SH-SY5Y (cell line): Measurements from ENCODE around the gene GRAMD2B.

Source experiments
- GATA2 ChIP-seq: IDR thresholded peaks from 2 replicates; pipeline ENCODE4 v1.6.1; 2011; ENCODE audit warnings: mild to moderate bottlenecking, low read depth, low read length
- GATA3 ChIP-seq: IDR thresholded peaks from 2 replicates; pipeline ENCODE4 v1.6.1; 2011; ENCODE audit warnings: low read depth, mild to moderate bottlenecking, low read length, moderate library complexity

Gene GRAMD2B

DNA sequence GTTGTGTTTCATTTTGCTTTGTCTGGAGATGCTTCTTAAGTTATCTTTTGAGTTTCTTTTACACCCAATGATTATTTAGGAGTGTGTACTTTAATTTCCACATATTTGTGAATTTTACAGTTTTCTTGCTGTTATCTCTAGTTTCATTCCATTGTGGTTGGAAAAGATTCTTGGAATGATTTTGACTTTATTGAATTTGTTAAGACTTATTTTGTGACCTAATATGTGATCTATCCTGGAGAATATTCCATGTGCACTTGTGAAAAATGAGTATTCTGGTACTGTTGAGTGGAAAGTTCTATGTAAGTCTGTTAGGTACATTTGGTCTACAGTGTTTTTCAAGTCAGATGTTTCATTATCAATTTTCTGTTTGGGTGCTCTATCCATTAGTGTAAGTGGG, 24.4 kb upstream of the GRAMD2B start:
- TF ChIP-seq GATA3 (no peak), GATA2 (no peak)

DNA sequence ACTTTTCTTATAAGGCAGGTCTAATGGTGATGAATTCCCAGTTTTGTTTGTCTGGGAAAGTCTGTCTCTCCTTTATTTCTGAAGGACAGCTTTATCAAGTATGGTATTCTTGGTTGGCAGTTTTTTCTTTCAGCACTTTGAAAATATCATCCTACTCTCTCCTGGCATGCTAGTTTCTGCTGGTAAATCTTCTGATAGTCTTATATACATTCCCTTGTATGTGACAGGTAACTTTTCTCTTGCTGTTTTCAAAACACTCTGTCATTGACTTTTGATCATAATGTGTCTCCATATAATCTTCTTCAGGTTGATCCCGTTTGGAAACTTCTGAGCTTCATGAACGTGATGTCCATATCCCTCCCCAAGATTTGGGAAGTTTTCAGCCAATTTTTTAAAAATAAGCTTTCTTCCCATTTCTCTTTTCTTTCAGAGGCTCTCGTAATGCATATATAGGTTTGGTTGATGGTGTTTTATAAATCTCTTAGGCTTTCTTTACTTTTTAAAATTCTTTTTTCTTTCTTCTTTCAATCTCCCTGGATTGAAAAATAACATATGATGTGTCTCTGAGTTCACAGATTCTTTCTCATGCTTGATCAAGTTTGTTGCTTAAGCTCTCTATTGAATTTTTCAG, 22.5 kb upstream of the GRAMD2B start:
- TF ChIP-seq GATA2: no peak
- TF ChIP-seq GATA3: no peak

DNA sequence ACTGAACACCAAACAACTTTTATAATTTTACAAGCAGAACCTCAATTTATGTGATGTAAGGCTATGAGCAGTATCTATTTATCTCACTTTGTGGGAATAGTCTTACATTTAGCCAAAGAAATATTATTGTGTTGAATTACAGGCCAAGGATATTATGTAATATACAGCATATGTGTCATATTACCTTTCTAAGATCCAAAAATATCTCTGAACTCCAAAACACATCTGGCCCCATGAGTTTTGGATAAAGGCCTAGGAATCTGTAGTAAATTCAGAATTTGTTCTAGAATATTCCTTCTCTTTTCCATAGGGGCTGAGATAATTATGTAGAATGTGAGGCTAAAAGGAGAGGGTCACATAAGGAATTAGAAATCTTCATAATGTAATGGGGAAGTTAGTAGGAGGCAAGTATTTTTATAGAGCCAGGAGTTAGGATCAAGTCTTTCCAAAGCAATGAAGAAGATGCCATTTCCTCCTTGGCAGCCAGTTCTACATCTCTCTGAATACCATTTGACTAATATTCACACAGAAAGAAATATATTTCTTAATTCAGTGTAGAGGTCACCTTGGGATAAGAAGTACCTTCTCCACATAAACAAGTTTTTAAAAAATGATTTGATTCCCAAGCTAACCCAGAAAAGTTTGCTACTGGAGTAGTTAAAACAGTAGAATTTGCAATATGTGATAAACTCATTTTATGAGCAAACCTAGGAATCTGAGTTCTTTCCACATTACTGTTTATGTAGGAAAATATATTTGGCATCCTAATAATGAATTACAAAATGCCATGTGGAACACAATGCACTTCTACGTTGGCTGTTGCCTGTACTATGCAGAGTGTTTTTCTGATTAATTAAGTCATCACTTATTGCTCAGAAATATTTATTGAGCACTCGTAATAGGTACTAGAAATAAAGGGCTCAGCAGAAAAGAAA, 20.3 kb upstream of the GRAMD2B start:
- TF ChIP-seq GATA2 (no peak), GATA3 (no peak)

DNA sequence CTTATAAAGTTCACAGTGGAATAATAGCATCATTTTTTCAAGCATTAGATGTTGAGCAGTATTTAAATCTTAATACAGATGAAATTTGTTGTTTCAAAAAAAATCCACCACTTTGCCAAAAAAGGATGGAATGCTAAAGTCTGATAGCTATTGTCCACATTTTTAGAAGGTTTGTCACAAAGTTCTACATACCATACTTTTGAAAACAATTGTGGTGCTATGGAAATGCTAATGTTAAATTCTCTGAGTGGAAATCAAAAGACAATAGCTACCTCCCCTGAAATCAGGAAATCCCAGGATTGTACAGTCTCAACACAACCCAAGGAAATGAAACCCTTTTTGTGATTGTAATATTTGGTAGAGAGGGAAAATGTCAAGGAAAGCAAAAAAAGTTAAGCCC, 19.3 kb upstream of the GRAMD2B start:
- TF ChIP-seq GATA2 (no peak), GATA3 (no peak)

DNA sequence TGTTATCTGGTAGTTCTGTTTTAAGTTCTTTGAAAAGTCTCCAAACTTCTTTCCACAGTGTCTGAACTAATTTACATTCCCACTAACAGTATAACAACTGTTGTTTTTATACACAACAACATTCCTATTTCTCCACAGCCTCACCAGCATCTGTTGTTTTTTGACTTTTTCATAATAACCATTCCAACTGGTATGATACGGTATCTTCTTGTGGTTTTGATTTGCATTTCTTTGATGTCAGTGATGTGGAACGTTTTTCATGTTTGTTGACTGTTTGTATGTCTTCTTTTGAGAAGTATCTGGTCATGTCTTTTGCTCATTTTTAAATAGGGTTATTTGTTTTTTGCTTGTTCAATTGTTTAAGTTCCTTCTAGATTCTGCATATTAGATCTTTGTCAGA, 12.6 kb upstream of the GRAMD2B start:
- no peak for TF ChIP-seq GATA3
- TF ChIP-seq GATA2: no peak

DNA sequence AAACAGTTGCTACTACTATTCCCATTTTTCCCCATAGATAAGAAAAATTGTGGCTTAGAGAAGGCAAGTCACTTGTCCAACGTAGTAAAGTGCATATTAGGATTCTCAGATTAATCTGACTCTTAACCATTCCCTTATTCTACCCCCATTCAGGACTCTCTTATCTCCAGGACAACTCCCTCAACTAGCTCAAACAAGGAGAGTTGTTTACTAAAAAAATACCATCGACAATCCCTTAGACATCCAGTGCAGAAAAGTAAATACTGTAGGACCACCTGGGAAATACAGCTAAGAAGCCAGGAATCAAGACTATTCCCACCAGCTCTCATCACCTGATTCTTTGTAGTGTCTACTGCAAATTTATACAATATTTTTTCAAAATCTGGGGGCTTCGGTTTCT, 9.4 kb upstream of the GRAMD2B start:
- no peak for TF ChIP-seq GATA2
- no peak for TF ChIP-seq GATA3

DNA sequence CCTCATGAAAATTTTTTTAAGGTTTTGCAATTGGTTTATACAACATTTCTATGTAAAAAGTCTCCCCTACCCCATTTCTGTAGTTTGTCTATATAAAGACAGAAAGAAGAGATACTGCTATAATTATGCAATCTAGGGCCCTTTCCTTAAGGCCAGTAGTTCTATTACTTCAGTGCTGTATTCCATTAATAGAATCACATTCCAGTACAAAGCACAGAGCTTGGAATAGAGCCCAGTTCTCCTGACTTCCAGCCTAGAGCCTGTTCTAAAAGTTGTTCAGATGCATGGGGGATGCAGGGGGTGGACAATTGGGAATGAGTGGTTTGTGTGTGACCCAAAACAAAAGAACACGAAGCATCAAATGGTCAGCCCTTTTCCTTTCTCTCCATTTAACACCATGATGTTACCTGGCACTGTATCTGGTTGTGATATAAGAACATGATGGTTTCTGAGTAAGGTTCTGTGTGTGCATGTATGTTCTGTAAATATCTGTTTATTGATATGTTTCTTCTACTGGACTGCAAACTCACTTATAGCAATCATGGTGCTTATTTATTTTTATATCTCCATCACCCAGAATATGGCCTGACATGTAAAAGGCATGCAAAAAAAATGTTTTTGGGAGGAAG, 8.2 kb upstream of the GRAMD2B start:
- TF ChIP-seq GATA2: no peak
- TF ChIP-seq GATA3: no peak

DNA sequence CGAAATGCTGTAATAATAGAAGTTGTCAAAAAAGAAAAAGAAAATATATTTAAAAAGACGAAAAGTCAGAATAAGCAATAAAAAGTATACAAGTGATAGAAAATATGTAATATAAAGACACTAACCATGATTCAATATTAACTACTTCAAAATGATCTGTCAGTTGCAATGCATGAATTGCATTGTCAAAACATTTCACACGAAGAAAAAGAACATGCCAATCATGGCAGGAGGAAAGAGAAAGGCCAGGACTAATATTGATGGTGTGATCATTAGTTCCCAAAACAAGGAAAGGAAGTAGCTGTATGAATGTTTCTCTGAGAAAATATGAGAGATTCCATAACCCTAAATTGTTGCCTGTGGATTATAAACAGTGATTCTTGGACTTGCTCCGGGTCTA, 7.4 kb upstream of the GRAMD2B start:
- no peak for TF ChIP-seq GATA3
- no peak for TF ChIP-seq GATA2

DNA sequence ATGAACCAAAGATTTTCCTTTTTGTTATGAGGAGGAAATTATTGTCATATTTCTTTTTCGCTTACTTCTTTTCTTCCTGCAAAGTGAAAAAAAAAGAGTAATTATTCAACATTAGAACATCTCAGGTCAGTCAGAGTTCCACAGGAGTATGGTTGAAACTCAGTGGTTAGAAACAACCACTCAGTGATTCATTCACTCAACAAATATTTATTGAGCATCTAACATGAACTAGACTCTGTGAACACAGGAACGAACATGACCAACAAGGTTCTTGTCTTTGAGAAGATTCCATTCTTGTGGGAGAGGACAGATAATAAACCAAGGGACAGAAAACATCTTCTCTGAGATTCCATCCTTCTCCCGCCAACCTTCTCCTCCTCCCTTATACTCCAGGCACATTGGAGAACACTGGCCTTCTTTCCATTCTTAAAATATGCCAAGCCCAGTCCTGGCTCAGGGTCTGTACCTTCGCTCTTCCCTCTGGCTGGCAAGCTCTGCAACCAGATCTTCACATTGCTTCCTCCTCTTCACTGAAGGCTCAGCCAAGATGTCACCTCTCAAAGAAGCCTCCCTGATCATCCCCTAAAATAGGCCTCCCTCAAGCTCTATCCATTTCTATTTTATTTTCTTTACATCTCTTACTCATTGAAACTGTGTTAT, 6.8 kb upstream of the GRAMD2B start:
- TF ChIP-seq GATA3 (no peak), GATA2 (no peak)

DNA sequence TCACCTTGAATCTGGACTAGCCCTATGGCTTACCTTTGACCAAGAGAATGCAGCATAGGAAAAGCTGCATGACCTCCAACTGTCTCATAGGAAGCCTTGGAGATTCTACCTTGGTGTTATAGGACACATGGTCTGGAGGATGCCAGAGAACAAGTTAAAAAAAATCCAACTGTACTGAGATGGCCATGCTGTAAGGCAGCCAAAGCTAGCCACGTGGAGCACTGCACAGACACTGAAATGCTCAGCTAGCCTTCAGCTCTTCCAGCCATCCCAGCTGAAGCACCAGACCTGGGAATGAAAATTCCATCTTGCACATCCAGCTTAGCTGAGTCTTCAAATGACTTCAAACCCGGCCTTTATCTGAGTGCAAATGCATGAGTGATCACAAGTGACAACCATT, 6.0 kb upstream of the GRAMD2B start:
- TF ChIP-seq GATA2: no peak
- TF ChIP-seq GATA3: no peak

DNA sequence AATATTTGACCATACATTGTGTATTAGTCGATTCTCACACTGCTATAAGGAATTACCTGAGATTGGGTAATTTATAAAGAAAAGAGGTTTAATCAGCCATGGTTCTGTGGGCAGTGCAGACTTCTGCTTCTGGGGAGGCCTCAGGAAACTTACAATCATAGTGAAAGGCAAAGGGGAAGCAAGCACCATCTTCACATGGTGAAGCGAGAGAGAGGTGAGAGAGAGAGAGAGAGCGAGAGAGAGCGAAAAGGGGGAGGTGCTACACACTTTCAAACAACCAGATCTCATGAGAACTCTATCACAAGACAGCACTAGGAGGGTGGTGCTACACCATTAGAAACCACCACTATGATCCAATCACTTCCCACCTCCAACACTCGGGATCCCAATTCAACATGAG, 4.1 kb upstream of the GRAMD2B start:
- TF ChIP-seq GATA3 (no peak), GATA2 (no peak)

DNA sequence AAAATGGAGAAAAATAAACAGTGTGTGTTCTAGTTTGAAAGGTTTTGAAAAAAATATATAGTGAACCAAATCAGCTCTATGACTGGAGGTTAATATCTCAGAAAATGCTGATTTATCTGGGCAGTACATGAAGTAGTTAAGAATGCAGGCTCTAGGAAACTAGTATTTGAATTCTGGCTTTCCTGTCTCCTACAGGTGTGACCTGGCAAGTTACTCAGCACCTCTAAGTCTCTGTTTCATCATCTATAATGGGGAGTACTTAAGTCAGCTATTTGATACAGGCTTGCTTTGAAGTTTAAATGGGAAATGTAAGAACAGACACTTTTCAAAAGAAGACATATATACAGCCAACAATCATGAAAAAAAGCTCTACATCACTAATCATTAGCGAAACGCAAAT, 5.2 kb downstream of the GRAMD2B start:
- TF ChIP-seq GATA2 (no peak), GATA3 (no peak)

DNA sequence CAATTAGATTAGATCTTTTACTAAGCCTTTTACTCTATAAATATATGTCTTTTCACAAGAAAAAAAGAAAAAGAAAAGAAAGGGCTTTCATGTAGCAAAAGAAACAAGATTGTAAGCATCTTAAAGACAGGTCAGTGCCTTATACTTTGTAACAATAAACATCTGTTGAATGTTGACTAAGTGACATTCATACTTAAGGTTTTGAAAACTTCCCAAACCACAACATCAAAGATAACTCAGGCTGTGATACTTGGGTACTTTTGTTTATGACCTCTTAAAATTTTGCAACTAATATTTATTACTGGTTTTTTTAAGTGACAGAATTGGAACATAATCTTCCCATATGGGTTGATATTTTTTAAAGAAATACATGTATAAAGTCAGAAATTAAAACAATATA, 7.4 kb downstream of the GRAMD2B start:
- TF ChIP-seq GATA2: no peak
- no peak for TF ChIP-seq GATA3

DNA sequence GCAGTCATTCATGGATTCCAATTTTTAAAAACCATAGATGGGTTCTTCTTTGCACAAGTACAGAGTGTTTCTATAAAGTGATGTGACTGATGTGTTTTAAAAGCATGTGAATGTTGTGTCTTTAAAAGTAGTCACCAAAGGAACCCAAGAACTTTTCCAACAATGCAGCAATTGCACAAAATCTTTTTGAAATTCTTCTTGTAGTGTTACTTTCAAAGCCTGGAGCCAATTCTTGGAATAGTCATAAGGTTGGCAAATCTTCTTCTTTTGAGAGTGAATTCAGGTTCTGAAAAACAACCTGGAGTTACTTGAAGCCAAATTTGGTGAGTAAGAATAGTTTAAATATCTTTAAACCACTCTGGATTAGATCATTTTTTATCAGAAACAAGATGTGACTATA, 10.5 kb downstream of the GRAMD2B start:
- TF ChIP-seq GATA3: no peak
- no peak for TF ChIP-seq GATA2
